ENCODE measurements around the gene BRIP1.
A peak's percentile ranks its signal among the peaks of the same experiment; 100 is the strongest.

BRIP1 gene

DNA sequence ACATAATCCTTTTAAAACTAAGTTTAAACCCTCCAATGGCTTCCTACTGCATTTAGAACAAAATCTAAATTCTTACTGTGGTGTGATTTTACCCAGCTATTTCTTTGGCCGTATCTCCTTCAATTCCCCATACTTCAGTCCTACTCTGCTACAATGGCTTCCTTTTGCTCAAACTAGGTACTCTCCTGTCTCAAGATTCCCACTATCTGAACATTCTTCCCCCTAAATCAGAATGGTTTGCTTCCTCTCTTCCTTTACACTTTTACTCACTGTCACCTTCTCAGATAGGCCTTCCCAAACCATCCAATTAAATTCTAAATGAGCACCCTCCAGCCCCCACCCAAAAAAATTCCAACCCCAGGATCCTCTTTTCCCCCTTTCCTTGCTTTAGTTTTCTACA lies 109.2 kb downstream of the BRIP1 start:
- H3K27ac ChIP-seq (ENCODE audit: low read length): no peak overlapping the region
- H3K4me3 ChIP-seq (ENCODE audit: low read length): no peak overlapping the region
- H2AFZ ChIP-seq (ENCODE audit: low read depth, low read length): no peak overlapping the region
- H3K36me3 ChIP-seq (replicated peaks; ENCODE audit: low read depth, low read length): peaks cover 10% of the 10 kb centered on the region
- H3K9ac ChIP-seq (ENCODE audit: low read length): no peak overlapping the region
- no peaks in the 10 kb centered on the region for H4K20me1 ChIP-seq (ENCODE audit: insufficient read depth, low read length)
- TF ChIP-seq EZH2phosphoT487 (IDR thresholded peaks at IDR 0.05; ENCODE audit: low read depth) (no peak), CTCF (IDR thresholded peaks at IDR 0.05; ENCODE audit: low read depth, low read length) (no peak)
- H3K79me2 ChIP-seq (ENCODE audit: low read length): no peaks in the 10 kb centered on the region
- H3K4me2 ChIP-seq (ENCODE audit: low read length): no peak overlapping the region
- peaks cover 34% of the 10 kb centered on the region for H3K4me1 ChIP-seq (ENCODE audit: low read length)
- H3K9me3 ChIP-seq (ENCODE audit: insufficient read depth, low read length): no peaks in the 10 kb centered on the region
- H3K27me3 ChIP-seq (ENCODE audit: low read depth, low read length): no peaks in the 10 kb centered on the region

GRCh38 chr17:61753696-61754095 lies 109.6 kb downstream of the BRIP1 start:
- no peak overlapping the region for H3K4me3 ChIP-seq (ENCODE audit: low read length)
- no peak overlapping the region for H3K27ac ChIP-seq (ENCODE audit: low read length)
- no peak overlapping the region for H2AFZ ChIP-seq (ENCODE audit: low read depth, low read length)
- H4K20me1 ChIP-seq (ENCODE audit: insufficient read depth, low read length): no peaks in the 10 kb centered on the region
- TF ChIP-seq CTCF (IDR thresholded peaks at IDR 0.05; ENCODE audit: low read depth, low read length) (no peak), EZH2phosphoT487 (IDR thresholded peaks at IDR 0.05; ENCODE audit: low read depth) (no peak)
- no peaks in the 10 kb centered on the region for H3K27me3 ChIP-seq (ENCODE audit: low read depth, low read length)
- no peaks in the 10 kb centered on the region for H3K79me2 ChIP-seq (ENCODE audit: low read length)
- no peak overlapping the region for H3K4me2 ChIP-seq (ENCODE audit: low read length)
- no peaks in the 10 kb centered on the region for H3K9me3 ChIP-seq (ENCODE audit: insufficient read depth, low read length)
- no peak overlapping the region for H3K9ac ChIP-seq (ENCODE audit: low read length)
- peaks cover 34% of the 10 kb centered on the region for H3K4me1 ChIP-seq (ENCODE audit: low read length)
- H3K36me3 ChIP-seq (replicated peaks; ENCODE audit: low read depth, low read length): peaks cover 10% of the 10 kb centered on the region

GRCh38 chr17:61750656-61751055 lies 112.7 kb downstream of the BRIP1 start:
- H3K9ac ChIP-seq (ENCODE audit: low read length): no peak overlapping the region
- peak overlapping the region; percentile 31 for H3K4me2 ChIP-seq (ENCODE audit: low read length)
- peaks cover 25% of the 10 kb centered on the region for H3K36me3 ChIP-seq (replicated peaks; ENCODE audit: low read depth, low read length)
- H3K27me3 ChIP-seq (ENCODE audit: low read depth, low read length): no peaks in the 10 kb centered on the region
- no peaks in the 10 kb centered on the region for H4K20me1 ChIP-seq (ENCODE audit: insufficient read depth, low read length)
- H3K9me3 ChIP-seq (ENCODE audit: insufficient read depth, low read length): peaks cover 13% of the 10 kb centered on the region; the same call in 1 of the 2 replicates
- H3K79me2 ChIP-seq (ENCODE audit: low read length): no peaks in the 10 kb centered on the region
- H3K4me3 ChIP-seq (ENCODE audit: low read length): no peak overlapping the region
- TF ChIP-seq CTCF (IDR thresholded peaks at IDR 0.05; ENCODE audit: low read depth, low read length): no peak
- TF ChIP-seq EZH2phosphoT487 (IDR thresholded peaks at IDR 0.05; ENCODE audit: low read depth): no peak
- peaks cover 15% of the 10 kb centered on the region for H3K4me1 ChIP-seq (ENCODE audit: low read length)
- no peak overlapping the region for H2AFZ ChIP-seq (ENCODE audit: low read depth, low read length)
- H3K27ac ChIP-seq (ENCODE audit: low read length): peak overlapping the region; percentile 17; the same call in 1 of the 2 replicates

GRCh38 chr17:61749823-61750404 lies 113.4 kb downstream of the BRIP1 start:
- peaks cover 31% of the 10 kb centered on the region for H3K36me3 ChIP-seq (replicated peaks; ENCODE audit: low read depth, low read length)
- peaks cover 13% of the 10 kb centered on the region; the same call in 1 of the 2 replicates for H3K9me3 ChIP-seq (ENCODE audit: insufficient read depth, low read length)
- TF ChIP-seq CTCF (IDR thresholded peaks at IDR 0.05; ENCODE audit: low read depth, low read length): no peak

More at GRCh38 chr17:61749823-61750404, 113.4 kb downstream of the BRIP1 start:
- no peak overlapping the region for H2AFZ ChIP-seq (ENCODE audit: low read depth, low read length)
- H4K20me1 ChIP-seq (ENCODE audit: insufficient read depth, low read length): no peaks in the 10 kb centered on the region
- no peak overlapping the region for H3K4me3 ChIP-seq (ENCODE audit: low read length)
- H3K27ac ChIP-seq (ENCODE audit: low read length): no peak overlapping the region
- peaks cover 15% of the 10 kb centered on the region for H3K4me1 ChIP-seq (ENCODE audit: low read length)
- no peaks in the 10 kb centered on the region for H3K79me2 ChIP-seq (ENCODE audit: low read length)
- H3K9ac ChIP-seq (ENCODE audit: low read length): no peak overlapping the region
- peak overlapping the region; percentile 17; the same call in 1 of the 2 replicates for H3K4me2 ChIP-seq (ENCODE audit: low read length)
- no peaks in the 10 kb centered on the region for H3K27me3 ChIP-seq (ENCODE audit: low read depth, low read length)

Data from OCI-LY3 (cell line).